Activated gamma-delta T cell (primary cell): Measurements from ENCODE around the gene ADGRL3.
"Not testable (repeated sequence)": the region's sequence is repeated elsewhere in the genome, so short reads cannot be mapped to it uniquely, and the experiment has no call there.

ENCODE experiments used
- DNase-seq: peaks from one replicate; lab custom pipeline; 2025; lab: John Stamatoyannopoulos, UW

The ADGRL3 gene

GRCh38 chr4:61350932-61351331, 150.8 kb downstream of the ADGRL3 start:
- DNase-seq = no peak

GRCh38 chr4:61356696-61357095, 156.6 kb downstream of the ADGRL3 start:
- DNase-seq = no peak

GRCh38 chr4:61359301-61359700, 159.2 kb downstream of the ADGRL3 start:
- no peak for DNase-seq

- DNase-seq = not testable (repeated sequence)
Measured at GRCh38 chr4:61372817-61373216, 172.7 kb downstream of the ADGRL3 start.

DNA sequence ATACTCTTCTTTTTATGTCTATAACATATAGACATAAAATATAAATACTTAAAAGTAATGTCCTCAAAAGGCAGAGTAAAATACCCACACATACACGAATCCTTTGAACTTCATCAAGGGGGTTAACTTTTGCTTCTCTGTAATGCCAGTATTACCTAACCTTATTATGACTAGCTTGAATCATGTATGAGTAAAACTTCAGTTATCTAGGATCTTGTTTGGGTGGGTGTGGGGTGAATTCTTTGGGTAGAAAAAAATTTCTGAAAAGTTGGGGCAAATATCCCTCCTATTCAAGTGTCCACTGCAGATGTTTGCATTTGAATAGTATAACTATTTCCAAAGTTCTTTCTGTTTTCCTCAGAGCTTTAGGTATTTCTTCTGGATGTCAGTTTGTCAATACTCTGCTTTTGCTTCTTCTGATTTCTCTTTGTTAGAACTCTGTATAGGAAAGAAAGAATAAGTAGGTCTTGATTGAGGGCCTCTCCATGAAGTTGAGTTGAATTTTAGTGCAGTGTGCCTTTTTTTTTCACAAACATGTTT, 173.8 kb downstream of the ADGRL3 start:
- no peak for DNase-seq

DNA sequence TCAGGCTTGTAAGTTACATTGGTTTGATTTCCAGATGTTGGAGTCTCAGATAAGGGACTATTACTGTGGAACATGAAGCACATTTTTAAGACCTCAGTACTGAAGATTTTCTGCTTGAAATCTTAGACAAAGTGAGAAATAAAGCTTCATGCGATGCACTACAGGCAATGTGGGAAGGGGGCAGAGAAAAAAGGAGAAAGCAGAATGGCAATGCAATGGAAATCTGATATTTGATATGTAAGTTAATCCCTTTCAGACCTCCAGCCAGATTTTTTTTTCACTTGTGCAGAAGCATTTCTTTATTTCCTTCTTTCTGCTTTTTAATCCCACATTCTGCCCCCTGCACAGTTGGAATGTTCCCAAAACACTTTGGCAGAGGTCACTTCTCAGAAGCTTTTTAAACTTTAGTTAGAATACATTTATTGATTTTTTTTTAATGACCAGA, 174.3 kb downstream of the ADGRL3 start:
- DNase-seq = no peak

DNA sequence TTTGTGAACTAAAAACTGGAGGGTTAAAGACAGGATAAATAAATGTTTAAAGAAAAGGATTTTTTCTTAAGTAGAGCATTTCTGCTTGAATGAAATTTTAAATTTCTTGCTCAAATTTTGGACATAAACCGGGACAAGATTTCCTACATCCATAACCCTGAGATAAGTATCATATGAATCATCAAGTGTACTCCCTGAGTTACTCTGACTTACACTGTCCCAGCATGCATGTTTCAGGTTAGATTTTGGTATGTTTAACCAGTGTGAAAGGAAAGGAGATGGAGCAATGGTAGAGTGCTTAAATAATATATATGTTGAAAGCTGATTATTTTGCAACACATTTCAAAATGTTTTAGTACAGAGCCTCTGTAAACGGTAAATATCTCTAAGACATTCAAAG, 175.2 kb downstream of the ADGRL3 start:
- no peak for DNase-seq

GRCh38 chr4:61376301-61376700, 176.2 kb downstream of the ADGRL3 start:
- DNase-seq = no peak

GRCh38 chr4:61379406-61379805, 179.3 kb downstream of the ADGRL3 start:
- DNase-seq = no peak

- DNase-seq = no peak
Measured at GRCh38 chr4:61380865-61381264, 180.7 kb downstream of the ADGRL3 start.

DNA sequence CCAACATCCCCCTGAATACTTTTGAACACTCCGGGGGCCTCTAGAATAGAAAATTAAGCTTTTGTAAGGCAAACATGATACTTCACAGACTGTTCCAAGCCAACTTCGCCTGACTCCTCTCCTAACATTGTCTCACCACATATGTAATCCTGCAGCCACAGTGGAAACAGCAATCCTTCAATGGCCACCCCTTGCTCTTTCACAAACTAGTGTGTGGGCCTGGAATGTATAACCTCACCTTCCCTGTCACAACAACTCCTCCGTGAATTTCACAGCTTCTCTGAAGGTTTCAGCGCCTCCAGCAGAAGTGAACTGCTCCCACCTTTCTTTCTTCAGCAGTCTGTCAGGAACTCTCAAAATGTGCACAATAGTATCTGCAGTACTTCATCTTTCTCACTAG, 185.1 kb downstream of the ADGRL3 start:
- DNase-seq = no peak

GRCh38 chr4:61387372-61387771, 187.2 kb downstream of the ADGRL3 start:
- not testable (repeated sequence) for DNase-seq

DNA sequence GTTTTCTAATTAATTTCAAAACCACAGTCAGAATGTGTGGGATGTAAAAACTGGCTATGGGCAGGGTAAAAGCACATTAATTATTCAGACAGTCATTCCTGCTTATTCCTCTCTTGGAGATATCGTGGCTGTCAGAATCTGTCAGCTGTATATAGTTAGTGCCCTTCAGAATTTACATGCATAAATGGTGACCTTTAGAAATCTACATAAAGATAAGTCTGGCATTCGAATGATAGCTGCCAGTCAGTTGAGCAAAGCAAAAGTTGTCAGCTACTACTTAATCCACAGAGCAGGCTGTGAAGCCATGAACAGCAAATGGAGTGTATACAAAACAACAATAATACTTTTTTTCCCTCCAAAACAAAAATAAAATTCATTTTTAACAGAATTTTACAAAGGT, 189.5 kb downstream of the ADGRL3 start:
- DNase-seq = no peak

DNA sequence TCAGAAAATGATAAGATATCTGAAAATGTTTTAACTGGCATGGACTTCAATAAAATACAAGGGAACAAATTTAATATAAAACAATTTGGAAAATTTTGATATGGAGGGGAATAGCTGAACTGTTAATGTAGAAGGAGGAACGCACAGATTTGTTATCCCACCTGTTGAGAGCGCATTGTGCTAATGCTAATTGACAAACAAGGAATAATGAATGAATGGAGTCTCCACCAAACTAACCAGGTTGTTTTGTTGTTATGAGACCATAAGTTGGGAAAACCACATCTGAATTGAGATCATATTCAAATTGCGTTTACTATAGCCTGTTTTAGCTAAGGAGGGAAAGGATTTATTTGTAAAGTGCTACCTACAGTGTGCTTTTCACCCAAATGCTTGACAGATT, 195.6 kb downstream of the ADGRL3 start:
- DNase-seq = no peak

DNA sequence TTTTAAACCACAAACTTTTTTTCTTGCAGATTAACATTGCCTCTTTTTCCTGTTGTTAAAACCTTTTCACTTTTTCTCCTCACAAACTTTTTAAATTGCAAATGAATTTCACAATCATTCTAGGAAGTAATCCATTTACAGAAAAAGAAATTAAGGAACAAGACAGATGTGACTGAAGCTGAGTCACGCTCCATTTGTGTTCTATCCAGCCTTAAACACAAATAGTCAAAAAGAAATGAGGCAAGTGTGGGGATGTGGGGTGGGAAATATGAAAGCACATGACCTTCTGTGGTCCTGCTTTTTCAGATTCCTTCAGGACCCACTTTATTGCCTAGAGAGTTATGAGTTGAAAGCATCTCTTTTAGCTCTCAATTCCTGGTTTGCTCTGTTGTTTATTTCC, 197.0 kb downstream of the ADGRL3 start:
- no peak for DNase-seq

GRCh38 chr4:61400439-61401038, 200.4 kb downstream of the ADGRL3 start:
- no peak for DNase-seq

- DNase-seq = no peak
Measured at GRCh38 chr4:61401771-61402170, 201.6 kb downstream of the ADGRL3 start.

DNA sequence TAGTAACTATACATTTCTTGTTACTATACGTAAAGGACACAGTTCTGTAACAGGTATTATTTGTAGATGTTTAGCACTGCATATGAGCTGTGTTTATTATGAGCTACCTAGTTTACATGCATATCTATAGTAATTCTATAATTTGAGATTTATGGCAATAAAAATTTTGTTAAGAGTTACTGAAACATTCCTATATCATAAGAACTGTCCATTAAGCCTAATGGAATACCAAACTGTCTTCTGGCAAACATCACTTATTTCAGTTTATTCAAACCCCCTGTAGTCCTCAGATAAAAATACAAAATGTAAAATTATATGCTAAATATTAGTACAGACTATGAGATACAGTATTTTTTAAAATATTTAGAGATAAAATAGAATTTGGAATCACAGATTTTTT, 205.2 kb downstream of the ADGRL3 start:
- no peak for DNase-seq

DNA sequence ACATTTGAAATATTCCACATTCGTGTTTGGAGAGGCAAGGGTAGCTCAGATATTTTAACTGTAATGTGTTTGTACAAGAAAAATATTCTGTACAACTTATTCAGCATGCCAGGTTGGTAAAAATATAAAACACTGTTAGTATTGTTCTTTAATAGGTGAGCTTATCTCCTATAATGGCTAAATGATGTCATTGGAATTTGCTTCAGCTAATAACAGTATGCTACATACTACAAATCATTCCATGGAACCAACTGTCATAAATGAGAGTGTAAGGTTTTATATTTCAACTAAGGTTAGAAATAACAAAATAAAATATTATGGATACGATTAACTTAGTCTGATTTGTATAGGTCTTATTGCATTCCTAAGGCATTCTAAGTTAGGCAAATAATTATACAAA, 206.6 kb downstream of the ADGRL3 start:
- DNase-seq = no peak

- DNase-seq = no peak
Measured at GRCh38 chr4:61407642-61408618, 207.8 kb downstream of the ADGRL3 start.

DNA sequence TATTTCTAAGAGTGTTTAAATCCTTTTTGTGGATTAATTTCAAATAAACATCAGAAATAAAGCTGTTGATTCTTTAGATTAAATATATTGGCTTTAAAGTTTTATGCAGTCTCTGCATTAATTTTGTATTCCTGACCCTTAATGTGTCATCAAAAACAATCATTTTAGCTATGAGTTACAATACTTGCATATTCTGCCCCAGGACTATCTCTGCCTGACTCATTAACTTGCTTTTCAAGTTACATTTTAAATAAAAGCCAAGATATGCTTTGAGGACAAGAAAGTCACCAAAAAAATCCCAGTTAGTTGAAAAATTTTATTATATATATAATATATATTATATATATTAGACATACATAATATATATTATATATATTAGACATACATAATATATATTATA, 208.7 kb downstream of the ADGRL3 start:
- no peak for DNase-seq

DNA sequence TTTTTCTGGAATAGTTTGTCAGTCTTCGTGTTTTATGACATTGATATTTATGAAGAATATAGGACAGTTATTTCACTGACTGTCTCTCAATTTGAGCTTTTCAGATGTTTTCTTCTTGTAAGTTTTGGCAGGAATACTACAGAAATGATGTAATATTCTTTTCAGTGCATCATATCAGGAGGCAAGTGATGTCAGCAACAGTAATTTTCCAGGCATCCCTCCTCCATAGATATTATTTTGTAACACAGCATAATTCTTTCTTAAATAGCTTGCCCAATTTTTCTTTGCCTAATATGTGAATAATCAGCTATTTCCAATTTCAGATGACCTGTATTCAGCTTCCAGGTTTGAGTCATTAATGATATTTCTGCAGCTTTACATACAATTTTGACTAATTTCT, 211.1 kb downstream of the ADGRL3 start:
- DNase-seq = no peak

- DNase-seq = no peak
Measured at GRCh38 chr4:61425315-61425714, 225.2 kb downstream of the ADGRL3 start.
